Measurements from ENCODE around the gene STXBP5.

GRCh38 chr6:147179809-147180208 is 24.4 kb upstream of the STXBP5 start:
- TF ChIP-seq POLR2A (IDR thresholded peaks at IDR 0.05) (no peak), CTCF (IDR thresholded peaks at IDR 0.05) (no peak)

All from body of pancreas (tissue), 4 donors.